ENCODE measurements around the gene SSBP3. TPM values are rescaled to one million over a fixed set of nuclear protein-coding genes. Genes with fewer than 3 reads are reported as not detected.

Gene SSBP3
- total RNA-seq, 1 experiment from 2014 or later, result 15.0 TPM

GRCh38 chr1:54365398-54365797 lies 40.8 kb downstream of the SSBP3 start:
- BruUV-seq (replicated peaks), result no TSS peak
- no peak overlapping the region for H3K9ac ChIP-seq (ENCODE audit: low read length)
- H3K4me3 ChIP-seq (ENCODE audit: low read length), result no peak overlapping the region
- intact Hi-C loops (cut with micrococcal nuclease), result no loop called here
- H4K20me1 ChIP-seq (ENCODE audit: low read length), result no peaks in the 10 kb centered on the region
- ATAC-seq, result no peak
- no peak for DNase-seq
- no peaks in the 10 kb centered on the region for H3K36me3 ChIP-seq (ENCODE audit: low read depth, low read length)
- no peak overlapping the region for H3K4me2 ChIP-seq (ENCODE audit: low read length)
- no peaks in the 10 kb centered on the region for H3K9me2 ChIP-seq (replicated peaks; ENCODE audit: low read length)
- no peak overlapping the region for H2AFZ ChIP-seq (ENCODE audit: low read length)
- no peak overlapping the region for H3K27ac ChIP-seq (ENCODE audit: low read length)
- H3F3A ChIP-seq (ENCODE audit: low read length, unreplicated experiment), result no peaks in the 10 kb centered on the region
- TF ChIP-seq EZH2phosphoT487 (IDR thresholded peaks at IDR 0.05; ENCODE audit: borderline replicate concordance, low read length) (no peak), EZH2 (IDR thresholded peaks at IDR 0.05; ENCODE audit: low read length, unreplicated experiment) (no peak)
- TF ChIP-seq, protein P1, sequence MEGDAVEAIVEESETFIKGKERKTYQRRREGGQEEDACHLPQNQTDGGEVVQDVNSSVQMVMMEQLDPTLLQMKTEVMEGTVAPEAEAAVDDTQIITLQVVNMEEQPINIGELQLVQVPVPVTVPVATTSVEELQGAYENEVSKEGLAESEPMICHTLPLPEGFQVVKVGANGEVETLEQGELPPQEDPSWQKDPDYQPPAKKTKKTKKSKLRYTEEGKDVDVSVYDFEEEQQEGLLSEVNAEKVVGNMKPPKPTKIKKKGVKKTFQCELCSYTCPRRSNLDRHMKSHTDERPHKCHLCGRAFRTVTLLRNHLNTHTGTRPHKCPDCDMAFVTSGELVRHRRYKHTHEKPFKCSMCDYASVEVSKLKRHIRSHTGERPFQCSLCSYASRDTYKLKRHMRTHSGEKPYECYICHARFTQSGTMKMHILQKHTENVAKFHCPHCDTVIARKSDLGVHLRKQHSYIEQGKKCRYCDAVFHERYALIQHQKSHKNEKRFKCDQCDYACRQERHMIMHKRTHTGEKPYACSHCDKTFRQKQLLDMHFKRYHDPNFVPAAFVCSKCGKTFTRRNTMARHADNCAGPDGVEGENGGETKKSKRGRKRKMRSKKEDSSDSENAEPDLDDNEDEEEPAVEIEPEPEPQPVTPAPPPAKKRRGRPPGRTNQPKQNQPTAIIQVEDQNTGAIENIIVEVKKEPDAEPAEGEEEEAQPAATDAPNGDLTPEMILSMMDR (conservative IDR thresholded peaks at IDR 0.05; ENCODE audit: low read depth, low read length), result no peak
- H3K79me2 ChIP-seq (ENCODE audit: low read length), result no peaks in the 10 kb centered on the region
- peaks cover 16% of the 10 kb centered on the region for H3K4me1 ChIP-seq (ENCODE audit: insufficient read depth, low read length)
- H3K9me3 ChIP-seq (ENCODE audit: low read length), result no peaks in the 10 kb centered on the region
- CTCF ChIA-PET, result no interaction called here
- no peaks in the 10 kb centered on the region for H3K27me3 ChIP-seq (ENCODE audit: low read length)
- POLR2A ChIA-PET (ENCODE audit: unreplicated experiment), result no interaction called here

- no peaks in the 10 kb centered on the region for H3K79me2 ChIP-seq (ENCODE audit: low read length)
- no peak overlapping the region for H3K27ac ChIP-seq (ENCODE audit: low read length)
- no peaks in the 10 kb centered on the region for H3K27me3 ChIP-seq (ENCODE audit: low read length)
- DNase-seq, result no peak
- BruUV-seq (replicated peaks), result no TSS peak
- H3K9me3 ChIP-seq (ENCODE audit: low read length), result no peaks in the 10 kb centered on the region
- H3K4me3 ChIP-seq (ENCODE audit: low read length), result no peak overlapping the region
- CTCF ChIA-PET, result no interaction called here
- H2AFZ ChIP-seq (ENCODE audit: low read length), result no peak overlapping the region
- ATAC-seq, result no peak
- TF ChIP-seq EZH2phosphoT487 (IDR thresholded peaks at IDR 0.05; ENCODE audit: borderline replicate concordance, low read length), result no peak
- no peak overlapping the region for H3K9ac ChIP-seq (ENCODE audit: low read length)
- no peaks in the 10 kb centered on the region for H3F3A ChIP-seq (ENCODE audit: low read length, unreplicated experiment)
- POLR2A ChIA-PET (ENCODE audit: unreplicated experiment), result no interaction called here
- H3K9me2 ChIP-seq (replicated peaks; ENCODE audit: low read length), result no peaks in the 10 kb centered on the region
- no peak overlapping the region for H3K4me2 ChIP-seq (ENCODE audit: low read length)
- H3K36me3 ChIP-seq (ENCODE audit: low read depth, low read length), result no peaks in the 10 kb centered on the region
- H4K20me1 ChIP-seq (ENCODE audit: low read length), result no peaks in the 10 kb centered on the region
- H3K4me1 ChIP-seq (ENCODE audit: insufficient read depth, low read length), result peaks cover 16% of the 10 kb centered on the region
- intact Hi-C loops (cut with micrococcal nuclease), result no loop called here
These were observed 41.2 kb downstream of the SSBP3 start for GRCh38 chr1:54364995-54365394.

- H3K27me3 ChIP-seq (ENCODE audit: low read length), result no peaks in the 10 kb centered on the region
- CTCF ChIA-PET, result no interaction called here
These were observed 41.6 kb downstream of the SSBP3 start for GRCh38 chr1:54364582-54364981.

More at GRCh38 chr1:54364582-54364981, 41.6 kb downstream of the SSBP3 start:
- H3K4me1 ChIP-seq (ENCODE audit: insufficient read depth, low read length), result peaks cover 16% of the 10 kb centered on the region
- no peak for DNase-seq
- TF ChIP-seq, protein P1 (conservative IDR thresholded peaks at IDR 0.05; ENCODE audit: low read depth, low read length), result no peak
- no peak for TF ChIP-seq EZH2 (IDR thresholded peaks at IDR 0.05; ENCODE audit: low read length, unreplicated experiment)
- TF ChIP-seq EZH2phosphoT487 (IDR thresholded peaks at IDR 0.05; ENCODE audit: borderline replicate concordance, low read length), result no peak
- H4K20me1 ChIP-seq (ENCODE audit: low read length), result no peaks in the 10 kb centered on the region
- no peak for ATAC-seq
- BruUV-seq (replicated peaks), result no TSS peak
- H3F3A ChIP-seq (ENCODE audit: low read length, unreplicated experiment), result no peaks in the 10 kb centered on the region
- H3K36me3 ChIP-seq (ENCODE audit: low read depth, low read length), result no peaks in the 10 kb centered on the region
- H3K9me2 ChIP-seq (replicated peaks; ENCODE audit: low read length), result no peaks in the 10 kb centered on the region
- H3K4me2 ChIP-seq (ENCODE audit: low read length), result no peak overlapping the region
- no peaks in the 10 kb centered on the region for H3K79me2 ChIP-seq (ENCODE audit: low read length)
- H3K9ac ChIP-seq (ENCODE audit: low read length), result no peak overlapping the region
- intact Hi-C loops (cut with micrococcal nuclease), result no loop called here
- H3K27ac ChIP-seq (ENCODE audit: low read length), result no peak overlapping the region
- H2AFZ ChIP-seq (ENCODE audit: low read length), result no peak overlapping the region
- H3K4me3 ChIP-seq (ENCODE audit: low read length), result no peak overlapping the region
- POLR2A ChIA-PET (ENCODE audit: unreplicated experiment), result no interaction called here
- no peaks in the 10 kb centered on the region for H3K9me3 ChIP-seq (ENCODE audit: low read length)
